ENCODE data around the gene CMTM6. TPM values are rescaled to one million over a fixed set of nuclear protein-coding genes. Genes with fewer than 3 reads are reported as not detected.

The CMTM6 gene
- total and polyA plus RNA-seq, 2 of the 13 experiments (the other 11 are each of a cell fraction or from before 2014, with no cell fraction given), result 25.6 to 55.7 TPM

- TF ChIP-seq ZBTB4 (CRISPR knock-in tag; IDR thresholded peaks at IDR 0.05; ENCODE audit: borderline replicate concordance) (no peak), NFAT5 (CRISPR knock-in tag; IDR thresholded peaks at IDR 0.05) (no peak), PATZ1 (CRISPR knock-in tag; IDR thresholded peaks at IDR 0.05) (no peak)
Measured at GRCh38 chr3:32438596-32439344, 63.9 kb downstream of the CMTM6 start (continued).
